ENCODE measurements around the gene GABRD.

GRCh38 chr1:1989102-1989542, 30.0 kb upstream of the GABRD start:
- no peak for TF ChIP-seq POLR2A (IDR thresholded peaks at IDR 0.05)
- no peak for TF ChIP-seq CTCF (IDR thresholded peaks at IDR 0.05)

Measured in right lobe of liver (tissue), 4 donors.